H9 (cell line): ENCODE results near the gene DMBT1. TPM values are rescaled to one million over a fixed set of nuclear protein-coding genes. Genes with fewer than 3 reads are reported as not detected.

ENCODE experiments used
- DNase-seq: peaks from one replicate; pipeline ENCODE4 v3.0.0-alpha.2; 2017
- H2AFZ ChIP-seq: one replicate; pipeline ENCODE4 v1.6.1; 2013; ENCODE audit warnings: mild to moderate bottlenecking, low read length, control low read depth, moderate library complexity
- H2AK5ac ChIP-seq: 2 replicates; pipeline ENCODE4 v1.6.1; 2013; ENCODE audit warnings: low read length, control low read depth, mixed read lengths; ENCODE audit not compliant: insufficient read length
- H2BK120ac ChIP-seq: one replicate; pipeline ENCODE4 v1.6.1; 2013; ENCODE audit warnings: low read depth, mild to moderate bottlenecking, low read length, control low read depth, inconsistent platforms; ENCODE audit not compliant: poor library complexity, severe bottlenecking
- H2BK12ac ChIP-seq: 2 replicates; pipeline ENCODE4 v1.6.1; 2013; ENCODE audit warnings: low read length, control low read depth, mixed read lengths, low read depth; ENCODE audit not compliant: insufficient read length
- H2BK15ac ChIP-seq: 2 replicates; pipeline ENCODE4 v1.6.1; 2013; ENCODE audit warnings: low read depth, low read length, control low read depth
- H2BK20ac ChIP-seq: one replicate; pipeline ENCODE4 v1.6.1; 2013; ENCODE audit warnings: low read depth, mild to moderate bottlenecking, low read length, control low read depth, inconsistent platforms; ENCODE audit not compliant: poor library complexity, severe bottlenecking
- H2BK5ac ChIP-seq: 2 replicates; pipeline ENCODE4 v1.6.1; 2013; ENCODE audit warnings: low read length, control low read depth, mixed read lengths; ENCODE audit not compliant: insufficient read length
- H3K14ac ChIP-seq: 2 replicates; pipeline ENCODE4 v1.6.1; 2013; ENCODE audit warnings: low read length, control low read depth; ENCODE audit not compliant: insufficient read depth
- H3K18ac ChIP-seq: 2 replicates; pipeline ENCODE4 v1.6.1; 2013; ENCODE audit warnings: low read depth, mild to moderate bottlenecking, mixed read lengths, low read length, control low read depth; ENCODE audit not compliant: insufficient read length
- H3K23ac ChIP-seq: 2 replicates; pipeline ENCODE4 v1.6.1; 2013; ENCODE audit warnings: low read length, control low read depth, mixed read lengths, low read depth; ENCODE audit not compliant: insufficient read length
- H3K23me2 ChIP-seq: 2 replicates; pipeline ENCODE4 v1.6.1; 2013; ENCODE audit warnings: low read depth, mild to moderate bottlenecking, mixed read lengths, low read length, control low read depth; ENCODE audit not compliant: insufficient read length, poor library complexity, severe bottlenecking
- H3K27ac ChIP-seq: 2 replicates; pipeline ENCODE4 v1.5.1; 2013; ENCODE audit warnings: low read length, control low read depth, mixed read lengths, low read depth; ENCODE audit not compliant: insufficient read length
- H3K27me3 ChIP-seq: 2 replicates; pipeline ENCODE4 v1.6.1; 2013; ENCODE audit warnings: low read length, control low read depth, inconsistent platforms; ENCODE audit not compliant: insufficient read depth
- H3K4ac ChIP-seq: 2 replicates; pipeline ENCODE4 v1.6.1; 2013; ENCODE audit warnings: low read depth, mild to moderate bottlenecking, control low read depth, inconsistent platforms, low read length, moderate library complexity
- H3K4me1 ChIP-seq: 2 replicates; pipeline ENCODE4 v1.6.1; 2013; ENCODE audit warnings: low read length, control low read depth, inconsistent platforms; ENCODE audit not compliant: insufficient read depth
- H3K4me2 ChIP-seq: 2 replicates; pipeline ENCODE4 v1.6.1; 2013; ENCODE audit warnings: low read length, control low read depth, mixed read lengths; ENCODE audit not compliant: insufficient read length, insufficient read depth
- H3K56ac ChIP-seq: 2 replicates; pipeline ENCODE4 v1.6.1; 2013; ENCODE audit warnings: low read depth, mild to moderate bottlenecking, mixed read lengths, low read length, control low read depth; ENCODE audit not compliant: insufficient read length
- H3K79me1 ChIP-seq: 2 replicates; pipeline ENCODE4 v1.6.1; 2013; ENCODE audit warnings: low read depth, mild to moderate bottlenecking, moderate library complexity, low read length, control low read depth, inconsistent platforms; ENCODE audit not compliant: insufficient read depth, poor library complexity, severe bottlenecking
- H3K79me2 ChIP-seq: 2 replicates; pipeline ENCODE4 v1.6.1; 2013; ENCODE audit warnings: low read length, control low read depth, inconsistent platforms; ENCODE audit not compliant: insufficient read depth
- H3K9ac ChIP-seq: 2 replicates; pipeline ENCODE4 v1.6.1; 2013; ENCODE audit warnings: low read length, control low read depth, mixed read lengths; ENCODE audit not compliant: insufficient read length; ENCODE audit errors: extremely low read depth
- H3K9me3 ChIP-seq: one replicate; pipeline ENCODE4 v1.6.1; 2013; ENCODE audit warnings: low read depth, low read length, inconsistent platforms; ENCODE audit not compliant: control insufficient read depth
- H3T11ph ChIP-seq: one replicate; pipeline ENCODE4 v1.6.1; 2013; ENCODE audit warnings: mild to moderate bottlenecking, low read length, control low read depth, inconsistent platforms
- H4K20me1 ChIP-seq: one replicate; pipeline ENCODE4 v1.6.1; 2013; ENCODE audit not compliant: control insufficient read depth, insufficient read length, insufficient read depth
- H4K5ac ChIP-seq: 2 replicates; pipeline ENCODE4 v1.6.1; 2013; ENCODE audit warnings: low read depth, mild to moderate bottlenecking, mixed read lengths, low read length, control low read depth; ENCODE audit not compliant: insufficient read length
- H4K8ac ChIP-seq: replicated peaks from 2 replicates; pipeline ENCODE4 v1.6.1; 2013; ENCODE audit warnings: low read length, control low read depth, mixed read lengths, low read depth; ENCODE audit not compliant: insufficient read length
- H4K91ac ChIP-seq: 2 replicates; pipeline ENCODE4 v1.6.1; 2013; ENCODE audit warnings: low read depth, mild to moderate bottlenecking, moderate library complexity, mixed read lengths, low read length, control low read depth; ENCODE audit not compliant: insufficient read length
- H3K27ac Mint-ChIP-seq, 3 experiments: 2 replicates in 2 of 3; 3 replicates in 1 of 3; pipeline ENCODE4 v1.8.0; 2020 to 2021; ENCODE audit warnings: mixed read lengths in 3 of 3, mild to moderate bottlenecking in 1 of 3, moderate library complexity in 1 of 3
- H3K27me3 Mint-ChIP-seq: 2 replicates; pipeline ENCODE4 v1.8.0; 2021; ENCODE audit warnings: low read depth, mild to moderate bottlenecking, moderate library complexity, mixed read lengths
- H3K36me3 Mint-ChIP-seq, 3 experiments: 2 replicates in 2 of 3; 3 replicates in 1 of 3; pipeline ENCODE4 v1.8.0; 2020 to 2021; ENCODE audit warnings: low read depth in 3 of 3, mixed read lengths in 3 of 3; ENCODE audit not compliant: insufficient read depth in 1 of 3
- H3K4me1 Mint-ChIP-seq, 2 experiments: 2 replicates each; pipeline ENCODE4 v1.8.0; 2020; ENCODE audit warnings: mixed read lengths in 2 of 2
- H3K4me3 Mint-ChIP-seq, 2 experiments: 2 replicates in 1 of 2; 3 replicates in 1 of 2; pipeline ENCODE4 v1.8.0; 2020 to 2021; ENCODE audit warnings: mild to moderate bottlenecking in 2 of 2, mixed read lengths in 2 of 2, moderate library complexity in 1 of 2
- H3K9me3 Mint-ChIP-seq, 2 experiments: 2 replicates in 1 of 2; 3 replicates in 1 of 2; pipeline ENCODE4 v1.8.0; 2020; ENCODE audit warnings: mild to moderate bottlenecking in 2 of 2, mixed read lengths in 2 of 2, moderate library complexity in 1 of 2
- WGBS: extraction: QIAGEN DNeasy Blood & Tissue Kit; methylation state at CpG from one replicate; pipeline ENCODE4 v1.1.7; 2013; ENCODE audit warnings: missing lambda C conversion rate, low lambda C conversion rate, mixed read lengths; ENCODE audit not compliant: insufficient read length; ENCODE audit errors: extremely low coverage; 5-methylcytosine and 5-hydroxymethylcytosine counted together
- total RNA-seq: library from RNA; stranded (reverse); gene quantifications from 2 replicates; pipeline ENCODE4 v1.2.1, GENCODE V29; 2021
- TF ChIP-seq, protein P1 (sequence below): fragments of 200-600 bp; sonication (generic); conservative IDR thresholded peaks from 3 replicates; pipeline ENCODE4 v1.8.0; 2021; ENCODE audit warnings: antibody characterized with exemption, mild to moderate bottlenecking

Gene DMBT1
- total RNA-seq, 1 experiment from 2014 or later = 0.04 TPM

DNA sequence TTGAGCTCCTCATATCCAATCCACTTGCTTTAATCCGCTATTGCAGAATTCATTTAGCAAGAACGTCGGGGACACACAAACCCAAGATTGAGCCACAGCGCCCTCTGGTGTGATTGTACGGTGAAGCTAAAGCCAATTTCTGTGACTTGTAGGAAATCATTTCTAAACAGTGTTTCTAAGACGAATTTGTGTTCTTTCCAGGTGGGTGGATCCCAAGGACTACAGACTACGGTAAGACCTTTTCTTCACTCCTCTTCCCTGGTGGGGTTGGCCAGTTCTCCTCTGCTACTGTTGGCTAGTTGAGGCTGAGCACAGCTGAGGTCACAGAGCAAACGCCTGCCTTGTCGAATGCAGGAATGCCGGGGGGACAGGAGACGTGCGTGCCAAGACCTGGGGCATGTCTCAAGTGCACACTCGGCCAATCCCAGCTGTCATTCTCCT is 5.2 kb downstream of the DMBT1 start:
- Histone ChIP-seq H3K4me2 (no peak overlapping the region), H3K27ac (no peak overlapping the region), H4K91ac (no peak overlapping the region), H3K9me3 (no peaks in the 10 kb centered on the region), H3K4ac (no peak overlapping the region), H3K56ac (no peak overlapping the region), H3K27me3 (no peaks in the 10 kb centered on the region), H3K23ac (no peak overlapping the region), H3K9ac (no peak overlapping the region), H3K79me1 (no peaks in the 10 kb centered on the region), H3T11ph (no peak overlapping the region), H3K18ac (no peak overlapping the region), H3K4me1 (no peaks in the 10 kb centered on the region), H4K8ac (no peak overlapping the region), H4K20me1 (no peaks in the 10 kb centered on the region), H3K14ac (no peak overlapping the region), H2AFZ (no peak overlapping the region), H4K5ac (no peak overlapping the region), H3K23me2 (no peaks in the 10 kb centered on the region), H2BK5ac (no peak overlapping the region), H2BK15ac (no peak overlapping the region), H2BK12ac (no peak overlapping the region), H2BK120ac (no peak overlapping the region), H2BK20ac (no peak overlapping the region), H3K79me2 (no peaks in the 10 kb centered on the region), H2AK5ac (no peak overlapping the region)
- H3K4me1 Mint-ChIP-seq = peaks cover 8 to 11% of the 10 kb centered on the region in 2 experiments
- H3K9me3 Mint-ChIP-seq = no peaks in the 10 kb centered on the region
- H3K36me3 Mint-ChIP-seq = peaks cover 0 to 2% (median 0%) of the 10 kb centered on the region in 3 experiments; a peak in 1 of 7 replicates
- no peak overlapping the region for H3K4me3 Mint-ChIP-seq
- WGBS = no CpG with 5 or more reads among the region's 13 CpGs
- no peak overlapping the region for H3K27ac Mint-ChIP-seq
- TF ChIP-seq, protein P1, sequence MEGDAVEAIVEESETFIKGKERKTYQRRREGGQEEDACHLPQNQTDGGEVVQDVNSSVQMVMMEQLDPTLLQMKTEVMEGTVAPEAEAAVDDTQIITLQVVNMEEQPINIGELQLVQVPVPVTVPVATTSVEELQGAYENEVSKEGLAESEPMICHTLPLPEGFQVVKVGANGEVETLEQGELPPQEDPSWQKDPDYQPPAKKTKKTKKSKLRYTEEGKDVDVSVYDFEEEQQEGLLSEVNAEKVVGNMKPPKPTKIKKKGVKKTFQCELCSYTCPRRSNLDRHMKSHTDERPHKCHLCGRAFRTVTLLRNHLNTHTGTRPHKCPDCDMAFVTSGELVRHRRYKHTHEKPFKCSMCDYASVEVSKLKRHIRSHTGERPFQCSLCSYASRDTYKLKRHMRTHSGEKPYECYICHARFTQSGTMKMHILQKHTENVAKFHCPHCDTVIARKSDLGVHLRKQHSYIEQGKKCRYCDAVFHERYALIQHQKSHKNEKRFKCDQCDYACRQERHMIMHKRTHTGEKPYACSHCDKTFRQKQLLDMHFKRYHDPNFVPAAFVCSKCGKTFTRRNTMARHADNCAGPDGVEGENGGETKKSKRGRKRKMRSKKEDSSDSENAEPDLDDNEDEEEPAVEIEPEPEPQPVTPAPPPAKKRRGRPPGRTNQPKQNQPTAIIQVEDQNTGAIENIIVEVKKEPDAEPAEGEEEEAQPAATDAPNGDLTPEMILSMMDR = peak; percentile 86
- H3K27me3 Mint-ChIP-seq = peaks cover 26% of the 10 kb centered on the region
- peak; percentile 71 for DNase-seq
